ENCODE results near the gene UBE2F. TPM values are rescaled to one million over a fixed set of nuclear protein-coding genes. Genes with fewer than 3 reads are reported as not detected.
A peak's percentile ranks its signal among the peaks of the same experiment; 100 is the strongest.

UBE2F gene
- total RNA-seq, 1 donor from 2014 or later = 73.3 TPM

GRCh38 chr2:238083919-238084318, 117.1 kb downstream of the UBE2F start:
- ATAC-seq (no peak), DNase-seq (ENCODE audit: missing footprints) (no peak)
- intact Hi-C loops (cut with DNase I) = no loop called here

- ATAC-seq (no peak), DNase-seq (ENCODE audit: missing footprints) (no peak)
- intact Hi-C loops (cut with DNase I) = no loop called here
Measured at GRCh38 chr2:238084761-238085160, 117.9 kb downstream of the UBE2F start.

- no peak for ATAC-seq
- DNase-seq (ENCODE audit: missing footprints) = no peak
- intact Hi-C loops (cut with DNase I) = no loop called here
Measured at GRCh38 chr2:238085899-238086298, 119.1 kb downstream of the UBE2F start.

GRCh38 chr2:238087211-238087610, 120.4 kb downstream of the UBE2F start:
- no peak for ATAC-seq

GRCh38 chr2:238090887-238091286, 124.1 kb downstream of the UBE2F start:
- DNase-seq (ENCODE audit: missing footprints) (no peak), ATAC-seq (no peak)
- intact Hi-C loops (cut with DNase I) = no loop called here

More at GRCh38 chr2:238087211-238087610, 120.4 kb downstream of the UBE2F start:
- intact Hi-C loops (cut with DNase I) = no loop called here
- no peak for DNase-seq (ENCODE audit: missing footprints)

GRCh38 chr2:238091436-238092060, 124.7 kb downstream of the UBE2F start:
- DNase-seq (ENCODE audit: missing footprints) (peak; percentile 37), ATAC-seq (no peak)
- intact Hi-C loops (cut with DNase I) = no loop called here

Other genes with a start within 250 kb of the UBE2F start
- gene RBM44, start 168.2 kb upstream of the UBE2F start, total RNA-seq = 0.30 TPM
- gene RAMP1, start 107.4 kb upstream of the UBE2F start, total RNA-seq = 139 TPM
- 10.8 TPM for gene SCLY, start 94.0 kb downstream of the UBE2F start, total RNA-seq
- not detected for gene ESPNL, start 133.3 kb downstream of the UBE2F start, total RNA-seq
- 20.6 TPM for gene KLHL30, start 171.7 kb downstream of the UBE2F start, total RNA-seq
- 0.51 TPM for gene ERFE, start 192.0 kb downstream of the UBE2F start, total RNA-seq
- gene ILKAP, start 236.7 kb downstream of the UBE2F start, total RNA-seq = 26.2 TPM

Data from Right ventricle myocardium inferior (tissue), 1 donor.